HepG2 (cell line): ENCODE data around the gene CCDC154. TPM values are rescaled to one million over a fixed set of nuclear protein-coding genes. Genes with fewer than 3 reads are reported as not detected.
A peak's percentile ranks its signal among the peaks of the same experiment; 100 is the strongest.

Source experiments
- DMTF1 ChIP-seq: sonication (generic); formaldehyde crosslinking; IDR thresholded peaks from 2 replicates; pipeline ENCODE4 v1.4.0; 2020; ENCODE audit warnings: mild to moderate bottlenecking, missing genetic modification reagents
- GATAD2A ChIP-seq: IDR thresholded peaks from 2 replicates; pipeline ENCODE4 v1.6.1; 2016
- GLI4 ChIP-seq: sonication (generic); formaldehyde crosslinking; IDR thresholded peaks from 2 replicates; pipeline ENCODE4 v1.5.1; 2020; ENCODE audit warnings: missing genetic modification reagents, mild to moderate bottlenecking, moderate library complexity, borderline replicate concordance
- HOXA9 ChIP-seq: sonication (generic); formaldehyde crosslinking; IDR thresholded peaks from 2 replicates; pipeline ENCODE4 v1.8.1; 2022; ENCODE audit warnings: missing genetic modification reagents, mild to moderate bottlenecking, moderate library complexity, borderline replicate concordance
- PHB2 ChIP-seq: fragments of 450-650 bp; IDR thresholded peaks from 2 replicates; pipeline ENCODE4 v1.6.1; 2018; ENCODE audit not compliant: partially characterized antibody
- PREB ChIP-seq: sonication (generic); formaldehyde crosslinking; IDR thresholded peaks from 2 replicates; pipeline ENCODE4 v1.4.0; 2020; ENCODE audit warnings: missing genetic modification reagents
- RXRA ChIP-seq: sonication (generic); formaldehyde crosslinking; IDR thresholded peaks from 2 replicates; pipeline ENCODE4 v1.5.1; 2020; ENCODE audit warnings: missing genetic modification reagents
- XBP1 ChIP-seq: sonication (generic); formaldehyde crosslinking; IDR thresholded peaks from 2 replicates; pipeline ENCODE4 v1.5.0; 2020; ENCODE audit warnings: missing genetic modification reagents
- XRCC5 ChIP-seq: fragments of 200-400 bp; formaldehyde crosslinking; optimal IDR thresholded peaks from 2 replicates; pipeline ENCODE3; 2017; ENCODE audit warnings: mild to moderate bottlenecking, low read length
- ZMYM2 ChIP-seq: sonication (generic); formaldehyde crosslinking; IDR thresholded peaks from 2 replicates; pipeline ENCODE4 v1.8.0; 2022; ENCODE audit warnings: mild to moderate bottlenecking, missing genetic modification reagents
- ZNF124 ChIP-seq: sonication (generic); formaldehyde crosslinking; IDR thresholded peaks from 2 replicates; pipeline ENCODE4 v1.4.0; 2020; ENCODE audit warnings: missing genetic modification reagents
- ZNF407 ChIP-seq: sonication (generic); formaldehyde crosslinking; IDR thresholded peaks from one replicate; pipeline ENCODE4 v1.5.1; 2020; ENCODE audit warnings: mild to moderate bottlenecking, missing genetic modification reagents; ENCODE audit errors: not compliant biosample characterization
- ZNF710 ChIP-seq: sonication (generic); formaldehyde crosslinking; IDR thresholded peaks from 2 replicates; pipeline ENCODE4 v1.5.0; 2020; ENCODE audit warnings: mild to moderate bottlenecking, missing genetic modification reagents, borderline replicate concordance
- ZSCAN25 ChIP-seq: sonication (generic); formaldehyde crosslinking; IDR thresholded peaks from 2 replicates; pipeline ENCODE4 v1.8.0; 2022; ENCODE audit warnings: mild to moderate bottlenecking, missing genetic modification reagents
- ZSCAN5A ChIP-seq: sonication (generic); formaldehyde crosslinking; IDR thresholded peaks from 2 replicates; pipeline ENCODE4 v1.8.0; 2022; ENCODE audit warnings: mild to moderate bottlenecking, missing genetic modification reagents, borderline replicate concordance
- polyA plus RNA-seq, 8 experiments: library from polyadenylated mRNA; depleted of rRNA in 3 of 8; stranded (reverse) in 7 of 8; unstranded in 1 of 8; fragments of >200 nt; fragmentation: Illumina TruSeq in 4 of 8; extraction: Trizol in 4 of 8; gene quantifications; 2 replicates each; pipeline versions ENCODE4 v1.2.1 to v1.2.3, GENCODE V29; 2011 to 2016; ENCODE audit warnings: low read depth in 4 of 8, missing spikeins in 1 of 8, mixed read lengths in 1 of 8; ENCODE audit not compliant: insufficient read depth in 1 of 8
- total RNA-seq, 5 experiments: library from RNA; depleted of rRNA; stranded (reverse); fragments of >200 nt; fragmentation: Illumina TruSeq; extraction: Trizol; gene quantifications; 2 replicates each; pipeline ENCODE4 v1.2.3, GENCODE V29; 2016; ENCODE audit warnings: low read depth in 1 of 5

Gene CCDC154
- total and polyA plus RNA-seq, 2 of the 13 experiments (the other 11 are each of a cell fraction or from before 2014, with no cell fraction given) = 0.92 to 1.5 TPM

GRCh38 chr16:1441391-1441829, 2.9 kb downstream of the CCDC154 start (continued):
- TF ChIP-seq ZSCAN5A (CRISPR knock-in tag) (no peak), HOXA9 (no peak), RXRA (0 out of 2 replicates have a peak, but pooled peaks have one; percentile 13), DMTF1 (CRISPR knock-in tag) (no peak), GATAD2A (CRISPR knock-in tag) (0 out of 2 replicates have a peak, but pooled peaks have one; percentile 20), PREB (CRISPR knock-in tag) (no peak), ZNF124 (CRISPR knock-in tag) (no peak), XBP1 (CRISPR knock-in tag) (no peak), ZNF407 (CRISPR knock-in tag) (no peak), GLI4 (CRISPR knock-in tag) (no peak), ZNF710 (CRISPR knock-in tag) (no peak), ZSCAN25 (CRISPR knock-in tag) (no peak; the same call in 1 of the 2 replicates), ZMYM2 (CRISPR knock-in tag) (no peak), XRCC5 (no peak), PHB2 (no peak)
